NCI-H460 (cell line): ENCODE data around the gene CNTN4. TPM values are rescaled to one million over a fixed set of nuclear protein-coding genes. Genes with fewer than 3 reads are reported as not detected.

ENCODE experiments used
- DNase-seq: peaks from one replicate; pipeline ENCODE4 v3.0.0-alpha.2; 2016; ENCODE audit warnings: low read depth; ENCODE audit errors: extremely low read depth
- total RNA-seq: library from RNA; depleted of rRNA; stranded (reverse); fragments of >200 nt; shearing (Covaris generic); gene quantifications from 2 replicates; pipeline ENCODE4 v1.2.3, GENCODE V29; 2014

CNTN4 gene
- total RNA-seq, 1 experiment from 2014 or later = 1.6 TPM

DNA sequence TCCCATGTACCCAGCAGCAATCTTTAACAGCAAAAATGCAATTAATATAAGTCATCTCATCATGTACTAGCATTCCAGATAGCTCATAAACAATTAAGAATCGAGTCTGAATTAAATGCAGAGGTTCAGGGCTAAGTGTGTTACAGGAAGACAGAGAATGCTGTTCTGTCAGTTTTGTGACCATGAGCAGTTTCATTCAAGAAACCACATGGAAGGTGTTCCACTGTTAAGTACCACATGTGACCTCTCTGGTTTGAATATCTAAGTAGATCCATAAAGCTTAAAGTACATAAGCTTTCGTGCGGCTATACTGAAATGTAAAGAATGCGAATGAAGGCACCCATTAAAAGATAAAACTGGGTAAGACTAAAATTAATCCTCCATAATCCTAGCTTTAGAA is 739.2 kb downstream of the CNTN4 start:
- no peak for DNase-seq

- no peak for DNase-seq
These were observed 740.0 kb downstream of the CNTN4 start for GRCh38 chr3:2838546-2839157.

DNA sequence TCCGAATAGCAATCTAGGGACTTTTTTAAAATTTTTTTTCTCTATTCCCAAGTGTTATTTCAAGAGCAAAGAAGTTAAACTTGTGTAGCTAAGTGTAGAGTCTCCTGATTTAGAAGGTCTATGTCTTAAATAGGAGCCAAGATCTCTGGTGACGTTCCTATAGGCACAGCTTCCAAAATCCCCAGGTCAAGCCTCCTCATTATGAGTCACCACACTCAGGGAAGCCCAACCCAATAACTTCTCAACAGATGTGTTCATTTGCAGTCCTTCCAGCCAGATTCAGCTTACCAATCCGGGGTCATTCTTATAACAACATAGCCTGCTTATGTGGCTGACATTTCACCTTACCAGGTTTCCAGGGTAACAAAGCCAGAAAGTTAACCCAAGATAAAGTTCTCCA is 741.2 kb downstream of the CNTN4 start:
- DNase-seq = no peak

DNA sequence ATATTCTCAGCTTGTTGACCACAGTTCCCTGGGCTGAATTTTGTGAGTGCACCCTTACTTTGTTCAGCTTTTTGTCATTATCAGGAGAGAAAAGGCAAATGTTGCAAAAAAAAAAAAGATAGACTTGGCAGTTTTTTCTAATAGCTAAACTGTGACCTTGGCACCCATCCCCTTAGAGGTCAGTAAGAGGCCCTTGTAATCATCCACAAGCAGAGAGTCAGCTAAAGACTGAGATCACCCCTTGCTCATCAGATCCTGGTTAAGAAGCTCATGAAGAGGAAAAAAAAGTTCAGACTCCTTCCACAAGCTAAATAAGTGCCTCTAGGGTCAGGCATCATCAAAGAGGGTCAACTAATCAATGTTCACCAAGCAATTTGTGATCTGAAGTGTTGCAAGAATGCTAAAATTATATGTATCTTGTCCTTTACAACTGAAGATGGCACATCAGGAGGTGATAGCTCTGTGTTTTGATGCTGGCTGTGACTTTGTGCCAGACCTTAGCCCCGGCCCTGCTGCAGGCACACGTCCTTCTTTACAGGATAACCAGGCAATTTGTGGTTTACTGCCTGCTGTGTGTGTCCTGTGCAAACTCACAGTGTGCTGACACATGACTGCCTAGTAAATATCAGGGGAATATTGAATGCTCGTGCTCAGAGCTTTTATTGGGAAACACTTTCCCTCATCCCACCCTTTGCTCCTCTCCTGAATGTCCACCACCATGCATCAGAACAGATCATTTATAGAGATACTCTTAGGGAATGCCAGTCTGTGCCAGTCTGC is 748.6 kb downstream of the CNTN4 start:
- no peak for DNase-seq

DNA sequence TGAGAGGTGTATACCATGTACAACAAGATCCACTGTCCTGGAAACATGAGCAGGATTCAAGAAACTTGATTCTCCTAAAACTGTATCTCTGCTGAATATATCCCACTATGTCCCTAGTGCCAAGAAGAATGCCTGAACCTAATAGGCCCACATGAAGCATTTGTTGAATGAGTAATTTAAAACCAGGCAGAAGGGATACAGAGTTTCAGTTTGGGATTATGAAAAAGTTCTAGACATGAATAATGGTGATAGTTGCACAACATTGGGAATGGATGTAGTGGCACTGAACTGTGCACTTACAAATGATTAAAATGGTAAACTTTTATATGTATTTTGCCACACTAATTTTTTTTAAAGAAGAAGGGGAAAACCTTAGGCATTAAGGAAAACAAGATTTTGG is 750.4 kb downstream of the CNTN4 start:
- DNase-seq = no peak

DNA sequence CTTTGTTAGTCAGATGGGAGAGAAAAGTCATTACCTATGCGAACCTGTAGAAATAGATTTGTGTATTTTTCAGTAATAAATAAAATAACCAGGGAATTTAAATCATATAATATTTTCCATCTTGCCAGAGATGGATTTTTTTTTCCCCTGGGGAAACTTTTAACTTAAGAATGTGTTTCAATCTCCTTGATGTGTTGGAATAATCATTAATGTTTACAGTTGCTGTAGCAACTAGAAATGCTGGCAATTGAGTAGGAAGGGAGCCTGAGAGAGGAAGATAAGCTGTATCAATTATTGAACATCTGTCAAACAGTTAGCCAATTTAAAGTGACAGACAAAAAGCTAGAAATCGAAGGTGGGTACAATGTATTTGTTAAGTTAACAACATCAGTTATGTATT is 752.0 kb downstream of the CNTN4 start:
- DNase-seq = no peak

DNA sequence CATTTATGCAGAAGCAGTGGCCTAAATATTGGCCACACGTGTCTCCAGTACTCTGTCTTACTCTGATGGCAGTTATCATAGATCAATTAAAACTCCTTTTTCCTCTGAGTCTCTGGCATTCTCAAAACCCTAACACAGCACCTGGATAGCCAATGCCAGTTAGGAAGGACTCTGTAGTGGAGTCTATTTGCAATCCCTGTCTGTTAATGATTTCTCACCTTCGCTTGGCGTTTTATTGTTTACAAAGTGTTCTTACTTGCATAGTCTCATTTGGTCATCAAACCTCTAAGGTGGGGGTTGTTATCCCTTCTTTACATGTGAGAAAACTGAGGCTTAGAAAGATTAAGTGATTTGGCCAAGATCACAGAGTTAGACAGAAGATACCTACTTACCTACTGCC is 752.7 kb downstream of the CNTN4 start:
- no peak for DNase-seq

DNA sequence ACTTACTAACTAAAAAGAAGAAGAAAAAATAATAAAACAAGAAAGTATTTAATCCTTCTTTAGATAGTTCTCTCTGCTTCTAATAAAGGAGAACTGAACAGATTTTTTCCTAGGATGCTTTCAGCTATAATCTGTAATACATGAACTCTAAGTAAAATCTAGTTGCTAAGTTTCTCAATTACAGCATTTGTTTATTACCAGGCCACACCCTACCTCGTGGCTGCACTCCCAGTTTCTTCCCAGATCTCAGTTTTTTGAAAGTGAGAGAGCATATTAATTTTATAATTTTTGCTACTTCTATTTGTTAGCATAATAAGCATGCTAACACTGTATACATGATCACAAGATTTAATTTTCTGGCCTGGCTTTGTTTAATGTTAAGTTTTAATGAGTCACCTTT is 753.2 kb downstream of the CNTN4 start:
- no peak for DNase-seq

GRCh38 chr3:2853651-2854050 is 755.0 kb downstream of the CNTN4 start:
- DNase-seq = no peak

GRCh38 chr3:2856138-2857133 is 757.8 kb downstream of the CNTN4 start:
- no peak for DNase-seq

DNA sequence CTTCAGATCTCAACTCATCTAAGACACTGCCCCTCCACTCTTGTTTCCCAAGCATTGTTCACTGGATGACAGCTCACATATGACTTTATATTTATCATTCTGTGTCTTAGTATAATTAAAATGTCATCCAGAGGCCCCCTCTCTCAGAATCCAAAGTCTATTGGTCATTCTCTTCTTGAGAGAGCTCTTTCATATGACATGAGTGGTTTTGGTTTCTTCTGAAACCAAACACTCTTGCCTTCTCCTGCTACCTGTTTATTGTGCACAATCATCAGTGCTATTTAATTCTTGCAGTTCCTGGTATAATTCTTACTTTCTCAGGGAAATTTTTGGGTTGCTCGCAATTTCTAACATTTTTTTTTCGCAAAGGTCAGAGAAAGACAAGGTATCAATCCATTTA is 762.0 kb downstream of the CNTN4 start:
- DNase-seq = no peak

GRCh38 chr3:2861120-2861519 is 762.5 kb downstream of the CNTN4 start:
- DNase-seq = no peak

DNA sequence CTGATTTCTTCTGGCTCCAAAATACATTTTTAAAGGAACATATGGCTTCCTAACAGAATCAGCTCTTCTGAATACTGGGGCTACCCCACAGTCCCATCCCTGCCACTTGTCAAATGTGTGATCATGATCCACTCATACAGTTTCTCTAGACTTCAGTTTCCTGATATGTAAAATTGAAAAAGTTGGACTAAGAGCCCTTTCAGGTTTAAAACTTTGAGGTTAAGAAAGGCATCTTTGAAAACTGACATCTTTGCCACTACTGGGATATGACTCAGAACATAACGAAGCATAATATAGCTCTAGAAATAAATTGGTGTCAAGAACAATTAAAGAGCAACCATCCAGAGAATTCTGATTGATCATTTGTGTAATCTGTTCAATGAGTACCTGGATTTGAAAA is 763.3 kb downstream of the CNTN4 start:
- DNase-seq = no peak

- no peak for DNase-seq
These were observed 763.7 kb downstream of the CNTN4 start for GRCh38 chr3:2862366-2862765.

- no peak for DNase-seq
These were observed 764.5 kb downstream of the CNTN4 start for GRCh38 chr3:2863127-2863526.

- DNase-seq = no peak
These were observed 771.2 kb downstream of the CNTN4 start for GRCh38 chr3:2869905-2870304.

DNA sequence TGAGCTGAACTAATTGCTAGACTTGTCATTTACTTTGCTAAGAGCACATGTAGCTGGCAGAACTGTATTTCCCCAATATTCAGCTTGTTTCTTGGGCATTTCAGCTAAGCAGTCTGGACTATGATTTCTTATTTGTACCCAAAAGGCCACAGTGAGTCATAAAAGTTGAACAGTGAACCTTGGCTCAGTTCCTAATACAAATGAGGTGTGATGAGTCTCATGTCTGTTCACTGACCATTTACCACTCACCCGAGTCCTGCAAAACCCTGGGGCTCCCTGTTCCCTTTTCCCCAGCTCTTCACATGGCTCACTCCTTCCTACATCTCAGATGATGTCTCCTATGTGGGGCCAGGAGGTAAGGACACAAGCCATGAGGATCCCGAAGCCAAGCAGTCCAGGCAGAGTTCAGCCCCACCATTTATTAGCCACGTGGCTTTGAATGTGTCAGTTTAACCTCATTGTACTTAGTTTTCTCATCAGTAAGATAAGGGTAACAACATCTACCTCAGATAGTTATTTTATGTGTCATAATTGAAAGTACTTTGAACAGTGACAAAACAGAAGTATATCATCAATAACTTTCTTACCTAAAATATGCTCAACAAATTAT is 772.2 kb downstream of the CNTN4 start:
- DNase-seq = no peak

DNA sequence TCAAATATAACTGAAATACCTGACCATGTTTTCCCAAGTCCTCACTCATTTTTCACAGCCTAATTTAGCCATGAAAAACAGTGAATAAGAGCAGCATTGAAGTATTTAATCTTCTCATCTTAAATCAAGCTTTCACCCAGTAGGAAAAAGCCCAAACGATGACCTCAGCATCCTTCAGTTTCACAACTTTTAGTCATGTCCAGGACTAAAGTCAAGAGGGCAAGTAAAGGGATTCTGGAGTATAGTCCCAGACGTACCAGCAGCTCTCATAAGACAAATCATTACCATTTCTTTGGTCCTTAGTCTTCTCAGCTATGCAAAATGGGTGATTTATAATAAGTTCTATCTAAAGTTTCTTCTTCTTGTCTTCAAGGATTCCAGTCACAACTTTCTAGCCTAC is 774.2 kb downstream of the CNTN4 start:
- DNase-seq = no peak

GRCh38 chr3:2873986-2874385 is 775.3 kb downstream of the CNTN4 start:
- DNase-seq = no peak

- DNase-seq = no peak
These were observed 777.0 kb downstream of the CNTN4 start for GRCh38 chr3:2875699-2876098.

- DNase-seq = no peak
These were observed 777.7 kb downstream of the CNTN4 start for GRCh38 chr3:2876362-2876761.
